ENCODE results near the gene HIF3A.
A peak's percentile ranks its signal among the peaks of the same experiment; 100 is the strongest.

DNA sequence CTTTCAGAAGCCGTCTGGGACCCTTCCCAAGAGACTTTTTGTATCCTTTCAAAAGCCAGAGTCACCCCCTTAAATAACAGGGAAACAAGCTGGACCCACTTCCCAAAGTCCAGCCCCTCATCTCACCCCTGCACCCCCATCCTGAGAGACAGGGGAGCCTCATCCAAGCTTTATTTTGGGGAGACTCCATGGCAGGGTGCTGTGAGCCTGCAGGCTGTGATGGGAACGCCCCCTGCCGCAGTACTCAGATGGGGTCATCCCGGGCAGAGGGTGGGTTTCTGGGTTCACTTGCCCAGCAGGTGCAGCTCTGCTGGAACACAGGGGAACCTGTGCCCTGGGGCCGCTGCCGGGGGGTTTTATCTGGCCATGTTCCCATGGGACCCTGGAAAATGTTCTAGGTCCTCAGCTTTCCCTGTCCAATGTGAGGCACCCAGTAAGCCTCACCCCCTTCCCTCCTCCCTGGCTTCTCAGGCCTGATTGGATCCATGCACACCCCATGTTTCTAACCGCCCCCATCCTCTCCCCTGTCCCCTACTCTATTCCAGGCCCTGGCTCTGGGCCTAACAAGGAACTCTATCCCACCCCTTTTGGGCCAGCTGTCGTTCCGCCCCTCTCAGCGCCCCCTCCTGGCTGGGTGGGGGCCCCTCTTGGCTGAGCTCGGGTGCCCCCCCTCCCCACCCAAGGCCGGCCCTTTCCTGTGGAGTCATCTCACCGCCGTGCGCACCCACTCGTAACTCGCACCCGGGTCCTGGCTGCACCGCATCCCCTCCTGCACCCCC, 1.0 kb downstream of the HIF3A start:
- TF ChIP-seq, protein P1, sequence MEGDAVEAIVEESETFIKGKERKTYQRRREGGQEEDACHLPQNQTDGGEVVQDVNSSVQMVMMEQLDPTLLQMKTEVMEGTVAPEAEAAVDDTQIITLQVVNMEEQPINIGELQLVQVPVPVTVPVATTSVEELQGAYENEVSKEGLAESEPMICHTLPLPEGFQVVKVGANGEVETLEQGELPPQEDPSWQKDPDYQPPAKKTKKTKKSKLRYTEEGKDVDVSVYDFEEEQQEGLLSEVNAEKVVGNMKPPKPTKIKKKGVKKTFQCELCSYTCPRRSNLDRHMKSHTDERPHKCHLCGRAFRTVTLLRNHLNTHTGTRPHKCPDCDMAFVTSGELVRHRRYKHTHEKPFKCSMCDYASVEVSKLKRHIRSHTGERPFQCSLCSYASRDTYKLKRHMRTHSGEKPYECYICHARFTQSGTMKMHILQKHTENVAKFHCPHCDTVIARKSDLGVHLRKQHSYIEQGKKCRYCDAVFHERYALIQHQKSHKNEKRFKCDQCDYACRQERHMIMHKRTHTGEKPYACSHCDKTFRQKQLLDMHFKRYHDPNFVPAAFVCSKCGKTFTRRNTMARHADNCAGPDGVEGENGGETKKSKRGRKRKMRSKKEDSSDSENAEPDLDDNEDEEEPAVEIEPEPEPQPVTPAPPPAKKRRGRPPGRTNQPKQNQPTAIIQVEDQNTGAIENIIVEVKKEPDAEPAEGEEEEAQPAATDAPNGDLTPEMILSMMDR (IDR thresholded peaks at IDR 0.05): no peak
- TF ChIP-seq POLR2AphosphoS5 (IDR thresholded peaks at IDR 0.05): peak in 1 of 3 donors; percentile 59

All from breast epithelium (tissue), 3 donors.